GM21619 (cell line): ENCODE data around the gene SH3RF3.

Source experiments
- ATAC-seq: cut with Tn5 transposase; IDR thresholded peaks from one replicate; pipeline ENCODE4 v1.9.1; 2021; ENCODE audit not compliant: unreplicated experiment

SH3RF3 gene

GRCh38 chr2:109422758-109423500, 293.9 kb downstream of the SH3RF3 start:
- ATAC-seq, result no peak

- no peak for ATAC-seq
These were observed 294.8 kb downstream of the SH3RF3 start for GRCh38 chr2:109423556-109424359.

- ATAC-seq, result no peak
These were observed 296.4 kb downstream of the SH3RF3 start for GRCh38 chr2:109425411-109425810.

GRCh38 chr2:109427661-109428091, 298.7 kb downstream of the SH3RF3 start:
- no peak for ATAC-seq

GRCh38 chr2:109428281-109428680, 299.3 kb downstream of the SH3RF3 start:
- no peak for ATAC-seq

- ATAC-seq, result no peak
These were observed 300.0 kb downstream of the SH3RF3 start for GRCh38 chr2:109428841-109429566.

- no peak for ATAC-seq
These were observed 300.7 kb downstream of the SH3RF3 start for GRCh38 chr2:109429567-109430328.

- no peak for ATAC-seq
These were observed 301.3 kb downstream of the SH3RF3 start for GRCh38 chr2:109430329-109430636.

- ATAC-seq, result no peak
These were observed 303.4 kb downstream of the SH3RF3 start for GRCh38 chr2:109432421-109432820.

- ATAC-seq, result no peak
These were observed 304.5 kb downstream of the SH3RF3 start for GRCh38 chr2:109433486-109433885.

- no peak for ATAC-seq
These were observed 304.9 kb downstream of the SH3RF3 start for GRCh38 chr2:109433926-109434325.

- no peak for ATAC-seq
These were observed 305.3 kb downstream of the SH3RF3 start for GRCh38 chr2:109434351-109434750.

GRCh38 chr2:109435066-109435690, 306.2 kb downstream of the SH3RF3 start:
- ATAC-seq, result no peak

- ATAC-seq, result no peak
These were observed 307.0 kb downstream of the SH3RF3 start for GRCh38 chr2:109435901-109436598.

- ATAC-seq, result no peak
These were observed 307.7 kb downstream of the SH3RF3 start for GRCh38 chr2:109436610-109437225.

GRCh38 chr2:109437325-109438090, 308.5 kb downstream of the SH3RF3 start:
- ATAC-seq, result no peak

GRCh38 chr2:109438146-109438545, 309.1 kb downstream of the SH3RF3 start:
- ATAC-seq, result no peak

- ATAC-seq, result no peak
These were observed 309.9 kb downstream of the SH3RF3 start for GRCh38 chr2:109438773-109439389.
